HS-27A (cell line): ENCODE results near the gene SLC22A24.
"Not testable (repeated sequence)": the region's sequence is repeated elsewhere in the genome, so short reads cannot be mapped to it uniquely, and the experiment has no call there.

ENCODE experiments used
- DNase-seq: peaks from one replicate; pipeline ENCODE4 v3.0.0-alpha.2; 2012; ENCODE audit warnings: low read depth, missing footprints

The SLC22A24 gene, protein sequence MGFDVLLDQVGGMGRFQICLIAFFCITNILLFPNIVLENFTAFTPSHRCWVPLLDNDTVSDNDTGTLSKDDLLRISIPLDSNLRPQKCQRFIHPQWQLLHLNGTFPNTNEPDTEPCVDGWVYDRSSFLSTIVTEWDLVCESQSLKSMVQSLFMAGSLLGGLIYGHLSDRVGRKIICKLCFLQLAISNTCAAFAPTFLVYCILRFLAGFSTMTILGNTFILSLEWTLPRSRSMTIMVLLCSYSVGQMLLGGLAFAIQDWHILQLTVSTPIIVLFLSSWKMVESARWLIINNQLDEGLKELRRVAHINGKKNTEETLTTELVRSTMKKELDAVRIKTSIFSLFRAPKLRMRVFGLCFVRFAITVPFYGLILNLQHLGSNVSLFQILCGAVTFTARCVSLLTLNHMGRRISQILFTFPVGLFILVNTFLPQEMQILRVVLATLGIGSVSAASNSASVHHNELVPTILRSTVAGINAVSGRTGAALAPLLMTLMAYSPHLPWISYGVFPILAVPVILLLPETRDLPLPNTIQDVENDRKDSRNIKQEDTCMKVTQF

DNA sequence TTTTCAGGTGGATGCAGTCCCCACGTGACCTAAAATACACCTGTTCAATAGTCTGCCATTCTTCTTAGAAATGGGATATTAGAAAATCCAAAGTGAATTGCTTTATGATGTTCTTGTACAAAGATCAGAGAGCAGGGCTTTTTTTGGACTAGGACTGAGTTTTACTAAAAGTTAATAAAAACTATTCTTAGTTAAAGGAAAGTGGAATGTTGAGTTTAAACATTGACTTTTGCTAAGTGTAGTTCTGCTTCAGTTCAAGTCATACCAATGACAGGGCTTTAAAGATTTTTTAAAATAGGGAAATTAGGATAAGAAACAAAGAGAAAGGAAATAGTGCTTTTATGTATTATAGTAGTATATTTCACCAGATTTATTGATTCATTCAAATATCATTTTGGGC, at the start of gene SLC22A24:
Gene SLC22A24 (minus strand): TSS at position 101 of the 400 bp plus-strand sequence. CDS start 442 bp downstream, outside the sequence.
- no peak for DNase-seq

DNA sequence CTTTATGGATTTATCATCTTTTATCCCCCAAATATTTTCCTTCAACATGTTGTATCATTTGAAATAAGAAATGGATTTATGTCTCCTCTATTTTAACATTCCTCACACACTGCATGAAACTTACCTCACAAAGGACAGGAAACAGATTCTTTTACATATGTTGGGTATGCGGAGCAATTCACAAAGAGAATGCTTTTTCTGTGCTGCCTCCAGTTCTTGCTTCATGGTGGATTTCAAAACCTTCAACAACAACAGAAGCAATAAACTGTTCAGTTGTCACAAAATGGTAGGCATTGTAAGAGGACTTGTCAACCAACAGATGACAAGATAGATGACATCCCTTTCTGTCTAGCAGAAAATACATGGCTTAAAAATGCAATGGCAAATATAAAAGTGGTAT, 36.5 kb upstream of the SLC22A24 start:
- no peak for DNase-seq

DNA sequence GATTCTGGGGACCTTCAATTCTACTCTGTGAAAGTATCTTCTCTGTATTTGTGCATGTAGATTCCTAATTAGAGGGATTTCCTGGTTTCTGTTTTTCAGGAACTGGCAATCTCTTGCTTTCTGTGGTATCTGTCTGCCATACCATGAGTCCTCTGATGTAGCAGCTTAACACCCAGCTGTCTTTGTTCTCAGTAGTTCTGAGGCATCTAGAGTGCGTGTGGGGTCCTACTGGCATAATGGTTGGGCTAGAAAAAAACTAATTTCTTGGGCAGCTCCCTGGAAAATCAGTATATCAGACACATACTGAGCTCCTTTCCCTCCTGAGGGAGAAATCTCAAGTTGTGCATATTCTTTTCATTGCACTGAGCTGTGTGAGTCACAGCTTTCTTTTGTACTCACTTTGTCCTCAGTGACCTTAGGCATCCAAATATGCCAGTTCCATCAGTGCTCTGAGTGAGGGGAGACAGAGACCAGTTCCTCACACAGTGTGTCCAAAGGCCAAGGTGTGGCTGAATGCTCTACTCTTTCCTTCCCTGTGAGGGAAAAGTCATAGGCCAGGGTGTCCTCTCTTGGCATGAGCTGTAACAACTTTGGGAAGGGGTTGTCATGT, 35.5 kb upstream of the SLC22A24 start:
- DNase-seq, result no peak

DNA sequence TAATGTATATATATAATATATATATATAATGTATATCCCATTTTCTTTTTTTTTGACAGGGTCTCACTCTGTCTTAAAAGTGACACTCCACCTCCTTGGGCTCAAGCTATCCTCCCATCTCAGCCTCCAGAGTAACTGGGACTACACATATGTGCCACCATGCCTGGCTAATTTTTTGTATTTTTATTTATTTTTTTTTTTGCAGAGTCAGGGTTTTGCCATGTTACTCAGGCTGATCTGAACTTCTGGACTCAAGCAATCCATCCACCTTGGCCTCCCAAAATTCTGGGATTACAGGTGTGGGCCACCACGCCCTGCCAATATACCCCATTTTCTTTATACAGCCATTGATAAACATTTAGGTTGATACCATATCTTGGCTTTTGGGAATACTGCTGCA, 33.9 kb upstream of the SLC22A24 start:
- DNase-seq, result no peak

DNA sequence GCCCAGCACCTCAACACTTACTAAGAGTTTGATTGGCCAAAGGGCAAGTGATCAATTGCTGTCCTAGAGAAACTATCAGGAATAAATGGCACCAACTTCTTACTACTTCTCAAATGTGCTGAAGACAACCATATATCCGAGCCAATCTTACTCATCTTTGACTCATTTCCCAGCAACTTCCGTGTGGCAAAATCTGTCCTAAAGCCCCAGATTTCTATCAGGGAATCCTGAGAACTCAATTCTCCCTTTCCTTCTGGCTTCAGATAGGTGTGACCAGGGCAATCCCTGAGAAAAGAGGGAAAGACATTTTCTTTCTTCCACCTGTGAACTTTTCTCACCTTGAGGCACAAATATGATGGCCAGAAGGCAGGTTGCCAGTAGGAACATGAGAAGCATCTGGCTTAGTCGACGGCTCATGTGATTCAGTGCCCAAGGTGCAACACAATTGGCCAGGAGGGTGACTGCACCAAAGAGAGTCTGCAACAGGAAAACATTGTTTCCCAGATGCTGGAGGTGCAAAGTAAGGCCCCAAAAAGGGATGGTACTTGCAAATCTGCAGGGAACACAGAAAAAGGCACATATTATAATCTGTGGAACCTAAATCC, 21.8 kb upstream of the SLC22A24 start:
- no peak for DNase-seq

DNA sequence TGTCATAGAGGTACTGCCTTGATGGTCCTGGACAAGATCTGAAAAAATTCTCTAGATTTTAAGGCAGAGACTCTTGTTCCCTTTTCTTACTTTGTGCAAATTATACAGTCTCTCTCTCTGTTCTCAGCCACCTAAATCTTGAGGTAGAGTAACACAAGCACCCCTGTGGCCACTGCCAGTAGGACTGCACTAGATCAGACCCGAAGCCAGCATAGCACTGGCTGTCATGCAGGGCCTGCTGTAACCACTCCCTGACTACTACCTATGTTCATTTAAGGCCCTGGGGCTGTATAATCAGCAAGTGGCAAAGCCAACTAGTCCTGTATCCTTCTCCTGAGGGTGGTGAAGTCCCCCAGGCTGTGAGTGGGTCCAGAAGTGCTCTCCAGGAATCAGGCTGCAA, 11.8 kb upstream of the SLC22A24 start:
- DNase-seq, result no peak

DNA sequence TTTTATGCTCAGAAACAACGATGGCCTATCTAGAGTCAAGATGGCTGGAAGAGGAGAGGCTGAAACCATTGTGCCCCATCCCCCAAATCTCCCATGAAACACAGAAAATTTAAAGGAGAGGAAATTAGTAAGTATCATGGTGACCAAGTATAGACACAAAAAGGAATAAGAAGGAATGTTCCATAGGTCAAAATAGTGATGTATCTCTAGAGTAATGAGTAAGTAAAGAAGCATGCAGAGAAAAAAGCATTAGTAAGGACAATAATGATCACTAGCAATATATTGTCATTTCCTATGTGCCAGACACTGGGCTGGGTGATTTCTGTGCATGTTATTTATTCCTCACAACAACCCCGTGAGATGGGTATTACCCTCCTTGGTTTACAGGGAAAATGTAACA, 2.6 kb upstream of the SLC22A24 start:
- no peak for DNase-seq

DNA sequence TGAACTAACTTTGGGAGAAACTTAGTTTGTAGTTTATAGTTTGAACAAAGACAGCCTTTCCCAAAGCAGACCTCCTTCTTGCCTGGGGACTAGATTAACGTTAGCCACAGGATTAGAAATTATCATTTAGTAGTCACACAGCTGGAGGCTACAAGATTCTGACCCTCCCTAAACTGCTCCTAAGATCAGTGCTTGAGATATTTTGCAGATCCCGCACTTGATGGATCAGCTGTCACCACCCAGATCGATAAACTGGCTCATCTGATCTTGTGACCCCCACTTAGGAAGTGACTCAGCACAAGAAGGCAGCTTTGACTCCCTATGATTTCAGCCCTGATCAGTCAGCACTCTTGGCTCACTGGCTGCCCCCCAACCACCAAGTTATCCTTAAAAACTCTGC, 1.6 kb downstream of the SLC22A24 start:
- no peak for DNase-seq

DNA sequence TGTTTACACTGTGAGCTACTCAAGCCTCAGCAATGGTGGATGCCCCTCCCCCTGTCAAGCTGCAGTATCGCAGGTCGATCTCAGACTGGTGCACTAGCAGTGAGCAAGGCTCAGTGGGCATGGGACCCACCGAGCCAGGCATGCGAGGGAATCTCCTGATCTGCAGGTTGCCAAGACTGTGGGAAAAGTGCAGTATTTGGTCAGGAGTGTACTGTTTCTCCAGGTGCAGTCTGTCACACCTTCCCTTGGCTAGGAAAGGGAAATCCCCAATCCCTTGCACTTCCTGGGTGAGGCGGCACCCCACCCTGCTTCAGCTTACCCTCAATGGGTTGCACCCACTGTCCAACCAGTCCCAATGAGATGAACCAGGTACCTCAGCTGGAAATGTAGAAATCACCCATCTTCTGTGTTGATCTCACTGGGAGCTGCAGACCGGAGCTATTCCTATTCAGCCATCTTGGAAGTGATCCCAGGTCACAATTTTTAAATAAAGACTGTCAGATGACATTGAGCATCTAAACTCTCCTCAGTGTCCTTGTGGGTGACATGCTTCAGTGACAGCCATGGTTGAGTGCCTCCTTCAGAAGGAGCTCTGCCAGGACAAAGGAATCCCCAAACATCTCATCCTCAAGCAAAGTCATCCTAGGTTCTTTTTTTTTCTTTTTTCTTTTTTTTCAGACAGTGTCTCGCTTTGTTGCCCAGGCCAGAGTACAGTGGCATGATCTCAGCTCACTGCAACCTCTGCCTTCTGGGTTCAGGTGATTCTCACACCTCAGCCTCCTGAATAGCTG, 10.8 kb downstream of the SLC22A24 start:
- DNase-seq, result no peak

DNA sequence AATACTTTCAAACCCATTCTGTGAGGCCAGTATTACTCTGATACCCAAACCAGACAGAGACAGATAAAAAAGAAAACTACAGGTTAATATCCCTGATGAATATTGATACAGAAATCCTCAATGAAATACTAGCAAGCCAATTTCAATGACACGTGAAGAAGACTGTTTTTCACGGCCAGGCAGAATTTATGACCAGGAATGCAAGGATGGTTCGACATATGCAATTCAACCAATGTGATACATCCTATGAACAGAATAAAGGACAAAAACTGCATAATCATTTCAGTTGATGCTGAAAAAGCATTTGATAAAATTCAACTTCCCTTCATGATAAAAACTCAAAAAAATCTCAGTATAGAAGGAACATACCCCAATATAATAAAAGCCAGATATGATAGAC, 44.5 kb downstream of the SLC22A24 start:
- no peak for DNase-seq

DNA sequence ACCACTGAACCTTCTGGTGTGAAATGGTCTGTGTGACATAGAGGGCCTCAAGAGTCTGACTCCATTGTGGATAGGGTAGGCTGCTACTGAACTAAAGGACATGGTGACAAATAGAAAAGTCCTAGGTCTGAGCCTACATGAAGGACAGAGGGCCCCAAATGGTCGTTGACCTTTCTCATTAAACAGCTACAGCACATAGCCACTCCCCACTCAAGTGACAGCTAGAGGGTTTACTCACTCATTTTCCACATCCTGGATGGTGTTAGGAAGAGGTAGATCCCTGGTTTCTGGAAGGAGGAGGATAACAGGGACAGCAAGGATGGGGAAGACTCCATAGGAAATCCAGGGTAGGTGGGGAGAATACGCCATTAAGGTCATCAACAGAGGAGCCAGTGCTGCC, 63.3 kb downstream of the SLC22A24 start:
- DNase-seq, result no peak

DNA sequence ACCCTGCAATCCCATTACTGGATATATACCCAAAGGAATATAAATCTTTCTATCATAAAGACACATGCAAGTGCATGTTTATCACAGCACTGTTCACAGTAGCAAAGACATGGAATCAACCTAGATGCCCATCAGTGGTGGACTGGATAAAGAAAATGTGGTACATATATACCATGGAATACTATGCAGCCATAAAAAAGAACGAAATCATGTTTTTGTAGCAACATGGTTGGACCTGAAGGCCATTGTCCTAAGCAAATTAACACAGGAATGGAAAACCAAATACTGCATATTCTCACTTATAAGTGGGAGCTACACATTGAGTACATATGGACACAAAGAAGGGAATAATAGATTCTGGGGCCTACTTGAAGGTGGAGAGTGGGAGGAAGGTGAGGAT, 97.8 kb downstream of the SLC22A24 start:
- DNase-seq, result not testable (repeated sequence)

DNA sequence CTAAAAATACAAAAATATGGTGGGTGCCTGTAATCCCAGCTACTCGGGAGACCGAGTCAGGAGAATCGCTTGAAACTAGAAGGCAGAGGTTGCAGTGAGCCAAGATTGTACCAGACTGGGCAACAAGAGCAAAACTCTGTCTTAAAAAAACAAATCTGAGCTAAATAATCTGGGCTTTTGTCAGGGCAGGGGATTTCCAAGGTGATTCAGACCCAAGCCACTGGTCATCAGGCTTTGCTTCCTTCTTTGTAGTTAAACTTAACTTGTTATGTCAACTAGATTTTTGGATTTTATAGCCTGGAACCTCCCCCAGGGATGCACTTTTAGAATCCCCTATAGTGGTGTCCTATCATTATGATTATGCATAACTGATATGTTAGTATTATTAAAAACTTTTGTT, 101.4 kb downstream of the SLC22A24 start:
- DNase-seq, result no peak

DNA sequence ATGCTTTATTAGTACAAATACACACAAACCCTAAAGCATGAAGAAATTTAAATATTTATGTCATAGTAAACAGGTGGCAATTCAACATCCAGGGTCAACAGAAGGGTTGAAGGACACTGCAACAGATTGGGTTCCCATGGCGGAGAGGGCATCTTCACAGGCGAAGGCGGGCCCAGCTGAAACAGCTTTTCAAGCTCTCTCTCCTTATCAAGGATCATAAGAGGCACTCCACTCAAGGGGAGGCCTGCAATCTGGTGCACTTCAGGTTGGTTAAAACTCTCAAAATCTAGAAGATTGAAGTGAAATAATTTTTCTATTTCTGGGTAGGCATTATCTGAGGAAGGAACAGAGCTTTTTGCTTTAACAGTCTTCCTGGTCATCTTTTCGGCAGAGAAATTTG, 111.6 kb downstream of the SLC22A24 start:
- DNase-seq, result no peak
